Islet precursor cell (in vitro differentiated cells): ENCODE data around the gene PHTF2.
A peak's percentile ranks its signal among the peaks of the same experiment; 100 is the strongest.
"Not testable (repeated sequence)": the region's sequence is repeated elsewhere in the genome, so short reads cannot be mapped to it uniquely, and the experiment has no call there.

Source experiments
- DNase-seq: peaks from one replicate; pipeline ENCODE4 v3.0.0-alpha.2; 2018

The PHTF2 gene

DNA sequence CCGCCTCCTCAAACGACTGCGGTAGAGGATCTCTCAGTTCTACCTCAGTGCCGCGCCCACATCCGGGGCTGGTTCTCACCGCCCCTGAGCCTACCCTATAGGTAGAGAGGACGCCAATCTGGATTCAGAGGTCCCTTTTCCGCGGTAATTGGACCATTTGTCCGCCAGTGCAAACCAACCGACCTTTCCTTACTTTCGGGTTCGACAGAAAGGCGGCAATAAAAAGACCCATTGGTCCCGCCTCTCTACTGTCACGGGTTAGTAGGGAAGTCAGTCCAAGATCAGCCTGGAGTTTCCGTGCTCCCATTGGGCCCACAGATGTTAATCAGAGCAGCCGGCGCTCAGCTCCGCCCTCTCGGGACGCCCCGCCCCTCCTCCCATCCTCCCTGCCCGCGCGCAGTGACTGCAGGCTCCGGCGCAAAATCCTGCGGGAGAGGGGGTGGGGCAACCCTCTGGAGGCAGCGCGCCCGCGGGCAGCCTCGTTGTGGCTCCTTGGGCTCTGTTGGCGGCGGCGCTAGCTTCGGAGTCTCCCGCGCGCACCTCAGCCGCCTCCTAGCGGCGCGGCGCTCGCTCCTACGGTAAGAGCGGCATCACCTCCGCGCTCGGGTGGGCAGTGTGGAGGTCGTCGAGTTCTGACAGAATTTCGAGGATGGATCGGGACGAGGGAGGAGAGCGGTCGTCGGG, at the start of gene PHTF2, which contains the start of gene TMEM60:
Gene PHTF2 (plus strand): TSS at position 380 of the 684 bp plus-strand sequence.
Gene TMEM60 (minus strand): TSS at position 41 of the 684 bp plus-strand sequence. CDS start 4,061 bp downstream, outside the sequence.
- peak; percentile 100 for DNase-seq

DNA sequence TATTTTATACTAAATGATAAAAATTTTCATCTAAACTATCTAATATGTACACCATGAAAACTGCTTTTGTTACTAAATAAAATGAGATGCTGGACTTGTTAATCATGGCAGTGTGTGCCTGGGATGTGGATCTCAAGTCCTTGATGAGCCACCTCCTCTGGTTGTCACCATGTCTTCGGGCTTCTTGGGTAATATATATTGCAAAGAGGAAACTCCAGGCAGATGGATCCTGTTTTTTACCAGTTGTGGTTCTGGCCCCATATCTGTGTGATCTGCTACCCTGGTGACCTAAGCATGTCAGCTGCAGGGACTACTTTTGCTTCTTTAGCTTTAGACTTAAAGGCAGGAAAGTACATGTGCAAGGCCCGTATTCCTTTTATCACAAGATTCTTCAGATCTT, 46.6 kb upstream of the PHTF2 start:
- DNase-seq = peak; percentile 58

DNA sequence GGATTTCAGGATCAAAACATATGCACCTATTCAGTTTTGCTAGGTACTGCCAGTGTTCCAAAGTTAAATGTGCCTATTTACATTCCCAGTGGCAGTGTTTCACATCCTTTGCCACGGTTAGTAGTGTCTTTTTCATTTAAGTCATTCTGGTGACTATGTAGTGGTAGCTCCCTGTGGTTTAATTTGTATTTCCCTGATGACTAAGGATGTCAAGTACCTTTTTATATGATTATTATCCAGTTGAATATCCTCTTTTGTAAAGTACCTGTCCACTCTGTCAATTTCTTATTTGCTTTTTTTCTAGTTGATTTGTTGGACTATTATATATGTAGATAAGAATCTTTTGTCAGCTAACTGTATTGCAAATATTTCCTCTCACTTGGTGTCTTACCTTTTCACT, 45.4 kb upstream of the PHTF2 start:
- no peak for DNase-seq

DNA sequence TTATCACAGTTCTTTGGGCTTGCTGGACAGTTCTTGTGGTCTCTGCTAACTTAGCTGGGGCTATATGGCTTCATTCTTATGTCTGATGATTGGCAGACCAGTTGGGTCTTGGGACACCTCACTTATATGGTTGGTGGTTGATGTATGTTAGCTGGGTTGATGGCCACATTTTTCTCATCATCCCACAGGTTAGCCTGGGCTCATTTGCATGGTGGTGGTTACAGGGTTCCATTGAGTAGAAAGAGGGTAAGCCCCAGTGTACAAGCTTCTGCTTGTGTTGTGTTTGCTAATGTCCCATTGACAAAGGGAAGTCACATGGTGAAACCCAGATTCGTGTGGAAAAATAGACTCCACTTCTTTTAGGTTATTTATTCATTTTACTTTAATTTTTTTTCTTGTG, 41.0 kb upstream of the PHTF2 start:
- DNase-seq = no peak

DNA sequence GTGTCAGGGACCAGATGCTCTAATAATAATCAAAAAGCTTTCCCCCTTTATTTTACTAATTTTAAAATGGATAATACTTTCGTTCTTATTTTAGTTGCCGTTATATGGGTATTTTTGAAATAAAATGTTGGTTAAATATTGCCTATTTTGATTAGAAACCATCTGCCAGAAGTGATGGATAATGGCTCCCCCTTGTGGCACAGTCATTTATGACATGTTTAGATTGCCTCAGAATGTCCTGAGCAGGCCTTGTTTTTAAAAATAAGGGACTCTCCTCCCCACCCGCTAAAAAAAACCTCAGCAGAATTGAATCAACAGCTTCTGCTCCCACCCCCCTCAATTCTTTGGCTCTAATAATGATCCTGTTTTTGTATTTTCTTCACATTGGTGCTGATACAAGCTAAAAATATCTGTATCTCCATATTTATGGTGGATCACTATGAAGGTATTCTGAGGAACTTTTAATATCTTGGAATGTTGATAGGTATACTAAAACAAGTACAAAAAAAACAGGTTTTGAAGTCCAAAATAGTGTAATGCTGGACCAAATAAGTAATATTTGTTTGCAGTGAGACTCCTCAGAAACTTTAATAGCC, 39.2 kb upstream of the PHTF2 start:
- peak; percentile 60 for DNase-seq

DNA sequence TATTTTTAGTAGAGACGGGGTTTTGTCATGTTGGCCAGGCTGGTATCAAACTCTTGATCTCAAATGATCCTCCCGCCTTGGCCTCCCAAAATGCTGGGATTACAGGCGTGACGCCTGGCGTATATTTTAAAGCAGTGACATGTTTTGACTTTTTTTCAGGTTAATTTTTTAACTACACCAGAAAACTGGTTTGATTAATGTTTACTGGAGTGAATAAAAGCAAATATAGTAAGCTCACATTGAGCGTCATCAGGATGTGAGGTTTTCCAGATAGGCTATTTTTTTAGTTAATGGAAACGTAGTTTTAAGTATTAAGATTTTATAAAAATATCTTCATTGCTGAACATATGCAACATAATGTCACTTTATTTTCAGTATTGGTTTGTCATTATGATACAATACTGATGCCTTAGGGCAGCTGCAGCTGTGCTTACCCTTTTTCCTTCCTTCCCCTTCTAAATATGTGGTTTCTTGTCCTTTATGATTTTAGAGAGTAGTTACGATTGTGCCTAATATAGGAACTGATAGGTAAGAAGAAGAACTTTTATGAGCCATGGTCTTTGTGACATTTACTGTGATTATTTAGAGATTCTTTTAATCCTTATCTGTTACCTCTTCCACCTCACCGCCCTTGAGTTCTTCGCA, 37.6 kb upstream of the PHTF2 start:
- DNase-seq = no peak

DNA sequence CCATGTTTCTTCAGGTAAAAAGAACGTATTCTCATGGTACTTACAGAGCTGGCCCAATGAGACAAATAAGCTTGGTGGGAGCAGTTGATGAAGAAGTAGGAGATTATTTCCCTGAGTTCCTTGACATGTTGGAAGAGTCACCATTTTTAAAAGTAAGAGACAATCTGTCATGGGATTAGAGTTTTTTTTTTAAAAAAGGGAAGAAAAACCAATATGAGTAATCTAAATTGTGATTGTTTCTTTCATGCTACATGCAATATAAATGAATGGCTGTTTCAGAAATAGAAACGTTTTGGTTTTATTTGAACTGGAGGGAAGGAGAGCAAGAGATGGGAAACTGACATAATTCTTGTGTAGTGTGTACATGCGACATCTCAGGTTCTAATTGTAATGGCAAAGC, 33.1 kb upstream of the PHTF2 start:
- no peak for DNase-seq

DNA sequence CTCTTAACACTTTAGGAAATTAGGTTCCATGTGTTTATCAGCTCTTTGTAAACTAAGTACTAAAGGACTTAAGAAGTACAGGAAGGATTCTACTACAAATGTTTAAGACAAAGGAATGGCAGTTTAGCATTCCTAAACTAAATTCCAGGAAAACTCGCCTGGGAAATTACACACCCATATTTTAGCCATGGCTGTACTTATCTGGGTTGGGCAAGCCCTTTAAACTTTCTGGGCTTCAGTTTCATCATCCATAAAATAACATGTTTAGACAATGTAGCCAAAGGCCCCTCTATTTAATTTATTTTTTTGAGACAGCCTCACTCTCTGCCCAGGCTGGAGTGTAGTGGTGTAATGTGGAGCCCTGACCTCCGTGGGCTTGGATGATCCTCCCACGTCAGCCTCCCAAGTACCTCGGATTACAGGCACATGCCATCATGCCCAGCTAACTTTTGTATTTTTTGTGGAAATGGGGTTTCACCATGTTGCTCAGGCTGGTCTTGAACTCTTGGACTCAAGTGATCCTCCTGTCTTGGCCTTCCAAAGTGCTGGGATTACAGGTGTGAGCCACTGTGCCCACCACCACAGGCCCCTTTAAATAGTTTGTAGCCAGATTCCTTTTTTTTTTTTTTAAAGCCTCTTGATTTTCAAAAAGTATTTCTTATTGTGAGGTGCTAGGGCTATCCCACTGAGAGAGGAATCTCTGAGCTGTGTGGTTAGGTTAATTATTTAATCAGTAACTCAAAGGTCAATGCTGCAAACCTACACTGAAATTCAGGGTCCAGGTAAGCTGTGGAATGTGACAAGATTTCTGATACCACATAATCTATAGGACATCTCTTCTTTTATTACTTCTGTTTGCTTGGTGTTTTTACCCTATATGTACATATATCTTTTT, 32.4 kb upstream of the PHTF2 start:
- no peak for DNase-seq

DNA sequence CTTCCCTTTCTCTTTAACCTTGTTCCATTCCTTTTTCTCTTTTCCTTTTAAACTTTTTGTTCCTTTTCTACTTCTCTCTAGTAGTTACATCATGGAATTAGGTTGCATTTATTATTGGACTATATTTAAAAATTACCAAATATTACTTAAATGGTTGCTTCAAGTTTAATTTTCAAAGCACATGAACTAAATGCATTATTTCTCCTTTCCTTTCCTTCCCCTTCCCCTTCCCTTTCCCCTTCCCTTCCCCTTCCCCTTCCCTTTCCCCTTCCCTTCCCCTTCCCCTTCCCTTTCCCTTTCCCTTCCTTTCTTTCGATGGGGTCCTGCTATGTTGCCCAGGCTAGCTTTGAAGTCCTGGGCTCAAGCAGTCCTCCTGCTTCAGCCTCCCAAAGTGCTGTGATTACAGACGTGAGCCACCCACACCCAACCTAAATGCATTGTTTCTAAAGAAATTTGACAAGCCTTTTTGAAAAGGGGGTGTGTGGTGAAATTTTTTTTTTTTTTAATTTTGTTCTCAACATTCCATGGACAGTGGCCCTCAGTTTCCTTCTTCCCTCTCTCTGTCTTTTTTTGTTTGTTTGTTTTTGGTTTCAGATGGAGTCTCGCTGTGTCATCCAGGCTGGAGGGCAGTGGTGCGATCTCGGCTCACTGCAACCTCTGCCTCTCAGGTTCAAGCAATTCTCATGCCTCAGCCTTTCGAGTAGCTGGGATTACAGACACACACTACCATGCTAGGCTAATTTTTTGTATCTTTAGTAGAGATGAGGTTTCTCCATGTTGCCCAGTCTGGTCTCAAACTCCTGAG, 31.6 kb upstream of the PHTF2 start:
- no peak for DNase-seq

DNA sequence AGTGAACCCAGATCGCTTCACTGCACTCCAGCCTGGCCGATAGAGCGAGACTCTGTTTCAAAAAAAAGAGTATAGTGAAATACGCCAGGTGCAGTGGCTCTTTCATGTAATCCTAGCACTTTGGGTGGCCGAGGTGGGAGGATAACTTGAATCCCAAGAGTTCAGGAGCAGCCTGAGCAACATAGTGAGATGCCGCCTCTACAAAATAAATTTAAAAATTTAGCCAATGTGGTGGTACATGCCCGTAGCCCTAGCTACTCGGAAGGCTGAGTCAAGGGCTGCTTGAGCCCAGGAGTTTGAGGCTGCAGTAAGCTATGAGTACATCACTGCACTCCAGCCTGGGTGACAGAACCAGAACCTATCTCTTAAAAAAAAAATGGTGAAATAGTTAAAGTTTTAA, 28.3 kb upstream of the PHTF2 start:
- no peak for DNase-seq

DNA sequence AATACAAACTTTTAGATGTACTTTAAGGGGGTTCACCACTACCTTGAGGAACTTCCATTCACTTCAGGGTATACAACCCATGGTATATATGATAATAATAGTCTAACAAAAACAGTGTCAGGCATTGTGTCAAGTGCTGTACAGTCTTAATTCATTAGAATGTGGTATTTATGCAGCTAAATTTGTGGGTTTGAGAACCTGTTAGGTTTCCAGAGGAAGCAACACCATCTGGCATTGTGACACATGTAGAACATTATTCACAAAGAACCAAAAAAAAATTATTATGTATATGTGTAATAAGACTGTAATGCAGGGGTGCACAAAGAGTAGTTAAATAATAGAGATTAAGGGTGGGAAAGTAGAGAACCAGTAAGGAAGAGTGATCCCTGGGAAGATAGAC, 26.7 kb upstream of the PHTF2 start:
- no peak for DNase-seq

DNA sequence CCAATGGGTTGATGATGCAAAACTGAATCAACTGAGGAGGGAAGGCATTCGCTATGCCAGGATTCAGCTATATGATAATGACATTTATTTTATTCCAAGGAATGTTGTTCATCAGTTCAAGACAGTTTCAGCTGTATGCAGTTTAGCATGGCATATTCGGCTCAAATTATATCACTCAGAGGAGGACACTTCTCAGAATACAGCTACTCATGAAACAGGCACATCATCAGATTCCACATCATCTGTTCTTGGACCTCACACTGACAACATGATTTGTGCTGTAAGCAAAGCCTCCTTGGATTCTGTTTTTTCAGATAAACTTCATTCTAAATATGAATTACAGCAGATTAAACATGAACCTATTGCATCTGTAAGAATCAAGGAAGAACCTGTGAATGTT, 20.0 kb upstream of the PHTF2 start:
- no peak for DNase-seq

DNA sequence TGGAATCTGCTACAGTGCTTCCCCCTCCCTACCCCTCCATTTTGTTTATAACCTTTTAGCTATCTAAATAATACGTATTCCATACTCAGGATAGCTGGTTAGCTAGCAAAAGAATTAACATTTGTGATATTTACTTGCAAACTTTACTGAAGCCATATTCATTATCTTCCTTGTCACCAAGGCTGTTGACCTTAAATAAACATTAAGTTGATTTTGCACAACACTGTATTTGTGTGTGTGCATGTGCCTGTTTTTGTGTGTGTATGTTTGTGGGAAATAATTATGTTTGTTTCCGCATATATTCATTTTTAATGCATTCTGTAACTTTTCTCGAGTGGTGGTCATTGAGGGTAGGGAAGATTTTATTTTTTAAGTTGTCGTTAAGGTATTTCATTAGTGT, 16.2 kb upstream of the PHTF2 start:
- DNase-seq = no peak

DNA sequence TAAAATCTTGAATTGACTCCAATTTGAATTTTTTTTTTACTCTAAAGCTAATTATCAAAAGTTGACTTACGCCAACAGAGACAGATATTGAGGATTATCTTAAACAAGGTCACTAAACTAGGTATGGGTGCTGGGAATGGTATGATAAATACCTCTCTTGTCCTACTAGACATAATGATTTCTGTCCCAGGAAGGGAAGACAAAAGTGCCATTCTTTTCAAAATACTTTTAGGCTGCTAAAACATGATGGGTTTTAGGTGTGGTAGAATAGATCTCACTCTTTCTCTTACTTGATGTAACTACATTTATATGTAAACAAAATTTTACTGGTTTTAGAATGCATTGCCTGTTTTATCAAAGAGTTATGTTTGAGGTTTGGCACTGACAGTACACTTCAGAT, 15.5 kb upstream of the PHTF2 start:
- DNase-seq = no peak

DNA sequence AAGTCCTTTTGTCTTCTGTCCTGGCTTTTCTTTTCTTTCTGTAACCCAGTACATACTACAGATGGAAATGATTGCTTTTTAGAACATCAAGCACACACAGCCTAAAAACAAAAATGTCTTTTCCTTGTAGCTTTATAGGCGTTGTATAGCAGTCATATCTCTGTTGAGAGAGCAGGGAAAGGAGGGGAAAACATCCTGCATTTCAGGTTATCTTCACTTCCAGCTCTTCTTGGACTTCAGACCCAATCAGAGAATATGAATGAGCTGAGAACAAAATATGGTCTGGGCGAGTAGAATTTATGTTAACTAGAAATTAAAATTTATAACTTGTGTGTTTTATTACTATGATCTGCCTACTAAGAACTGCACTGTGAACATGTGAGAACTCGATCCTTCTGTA, 15.0 kb upstream of the PHTF2 start:
- no peak for DNase-seq

DNA sequence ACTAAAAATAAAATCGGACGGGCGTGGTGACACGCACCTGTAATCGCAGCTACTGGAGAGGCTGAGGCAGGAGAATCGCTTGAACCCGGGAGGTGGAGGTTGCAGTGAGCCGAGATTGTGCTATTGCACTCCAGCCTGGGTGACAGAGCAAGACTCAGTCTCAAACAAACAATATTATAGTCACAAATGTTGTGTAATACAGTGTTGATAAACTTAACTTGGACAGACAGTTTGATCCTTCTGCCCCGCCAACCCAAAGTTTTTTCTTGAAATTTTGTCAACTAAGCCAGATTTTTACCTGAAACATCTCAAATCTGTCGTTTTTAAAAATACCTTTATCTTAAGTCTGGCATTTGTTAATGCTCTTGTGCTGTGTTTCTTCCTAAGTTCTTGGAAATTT, 14.1 kb upstream of the PHTF2 start:
- DNase-seq = not testable (repeated sequence)

DNA sequence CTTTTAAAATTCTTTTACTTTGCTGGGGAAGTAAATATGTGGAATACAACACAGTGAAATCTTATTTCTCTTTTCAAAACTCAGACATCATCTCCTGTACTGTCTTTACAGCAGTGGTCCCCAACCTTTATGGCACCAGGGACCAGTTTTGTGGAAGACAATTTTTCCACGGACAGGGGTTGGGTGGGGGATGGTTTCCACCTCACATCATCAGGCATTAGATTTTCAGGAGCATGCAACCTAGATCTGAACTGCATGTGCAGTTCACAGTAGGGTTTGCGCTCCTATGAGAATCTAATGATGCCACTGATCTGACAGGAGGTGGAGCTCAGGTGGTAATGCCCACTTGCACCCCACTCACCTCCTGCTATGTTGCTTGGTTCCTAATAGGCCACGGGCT, 12.6 kb upstream of the PHTF2 start:
- DNase-seq = no peak

DNA sequence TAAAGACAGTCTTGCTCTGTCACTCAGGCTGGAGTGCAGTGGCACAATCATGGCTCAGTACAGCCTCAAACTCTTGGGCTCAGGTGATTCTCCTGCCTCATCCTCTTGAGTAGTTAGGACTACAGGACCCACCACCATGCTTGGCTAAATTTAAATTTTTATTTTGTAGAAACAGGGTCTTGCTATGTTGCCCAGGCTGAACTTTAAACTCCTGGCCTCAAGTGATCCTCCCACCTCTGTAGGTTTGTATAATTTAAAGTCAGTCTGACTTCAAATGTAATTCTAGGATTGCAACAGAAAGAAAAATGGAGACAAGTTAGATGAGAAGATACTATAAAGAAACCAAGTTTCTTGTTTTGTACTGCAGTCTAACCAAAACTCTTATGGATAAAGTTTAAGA, 11.8 kb upstream of the PHTF2 start:
- DNase-seq = no peak

DNA sequence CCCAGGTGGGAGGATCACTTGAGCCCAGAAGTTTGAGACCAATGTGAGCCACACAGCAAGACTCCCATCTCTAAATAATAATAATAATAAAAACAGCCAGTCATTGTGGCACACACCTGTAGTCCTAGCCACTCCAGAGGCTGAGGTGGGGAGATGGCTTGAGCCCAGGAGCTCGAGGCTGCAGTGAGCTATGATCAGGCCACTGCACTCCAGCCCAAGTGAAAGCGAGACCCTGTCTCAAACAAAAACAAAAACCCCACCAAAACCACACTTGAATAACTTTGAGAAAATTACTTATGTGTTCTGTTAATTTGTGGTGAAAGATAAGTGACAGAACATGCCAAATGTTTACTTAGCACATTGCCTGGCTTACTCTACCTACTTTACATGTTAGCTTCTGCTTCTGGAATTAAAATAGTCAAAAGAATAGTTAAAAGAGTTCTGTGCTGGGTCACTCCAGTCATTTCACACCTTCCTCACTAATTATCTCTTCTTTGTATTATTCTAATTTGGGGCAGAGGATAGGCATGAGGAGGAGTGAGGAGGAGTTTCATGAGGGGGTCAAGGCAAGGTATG, 10.2 kb upstream of the PHTF2 start:
- DNase-seq = no peak

DNA sequence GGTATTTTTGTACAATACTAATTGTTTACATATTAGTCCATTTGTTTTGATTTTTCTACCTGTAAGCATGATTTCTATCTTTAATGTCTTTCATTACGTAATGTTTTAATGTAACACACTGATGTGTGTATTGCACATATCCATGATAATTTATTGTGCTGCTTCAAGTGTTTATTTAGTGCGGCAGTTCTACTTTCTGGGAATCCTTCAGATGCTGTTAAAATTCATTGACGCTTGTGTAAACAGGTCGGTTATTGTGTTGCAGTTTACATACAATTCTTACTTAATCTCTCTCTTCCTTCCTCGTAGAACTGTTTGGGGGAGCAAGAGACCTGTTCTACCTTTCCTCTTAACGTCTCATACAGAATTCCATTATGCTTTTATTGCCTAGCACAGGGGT, 7.2 kb upstream of the PHTF2 start:
- DNase-seq = no peak

DNA sequence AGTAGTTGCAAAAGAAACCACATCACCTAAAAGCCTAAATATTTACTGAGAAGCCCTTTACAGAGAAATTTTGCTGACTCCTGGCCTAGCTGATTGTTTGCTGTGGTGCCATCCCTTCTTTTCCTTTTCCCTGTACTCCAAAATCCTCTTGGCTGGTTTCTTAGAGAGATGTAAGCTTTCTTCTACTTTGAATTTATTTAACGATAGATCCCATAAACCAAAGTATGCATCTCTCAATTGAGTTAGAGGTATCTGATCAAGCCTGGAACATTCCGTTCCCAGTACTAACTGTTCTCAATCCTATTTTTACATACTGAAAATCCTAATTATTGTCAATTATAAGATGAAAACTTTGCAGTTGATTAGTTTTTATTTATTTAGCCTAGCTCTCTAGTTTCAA, 6.6 kb upstream of the PHTF2 start:
- no peak for DNase-seq

DNA sequence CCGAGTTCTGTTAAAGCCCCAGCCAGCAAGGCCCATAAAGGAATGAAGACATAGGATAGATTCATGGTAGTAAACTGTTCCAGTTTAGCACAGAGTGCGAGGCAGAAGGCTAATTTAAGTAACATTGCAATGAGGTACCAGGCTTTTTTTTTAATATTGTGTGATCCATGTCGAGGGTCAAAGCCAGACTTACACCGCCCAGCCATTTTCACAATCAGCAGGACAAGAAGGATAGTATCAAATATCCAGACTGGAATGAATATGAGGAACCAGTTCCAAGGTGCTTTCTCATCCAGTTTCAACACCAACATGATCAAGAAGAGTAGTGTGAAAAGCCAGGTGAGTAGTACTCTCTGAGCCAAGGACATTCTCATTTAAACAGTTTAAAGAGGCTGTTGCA, 4.6 kb upstream of the PHTF2 start:
- no peak for DNase-seq
